ENCODE measurements around the gene ZFYVE19.

Gene ZFYVE19

DNA sequence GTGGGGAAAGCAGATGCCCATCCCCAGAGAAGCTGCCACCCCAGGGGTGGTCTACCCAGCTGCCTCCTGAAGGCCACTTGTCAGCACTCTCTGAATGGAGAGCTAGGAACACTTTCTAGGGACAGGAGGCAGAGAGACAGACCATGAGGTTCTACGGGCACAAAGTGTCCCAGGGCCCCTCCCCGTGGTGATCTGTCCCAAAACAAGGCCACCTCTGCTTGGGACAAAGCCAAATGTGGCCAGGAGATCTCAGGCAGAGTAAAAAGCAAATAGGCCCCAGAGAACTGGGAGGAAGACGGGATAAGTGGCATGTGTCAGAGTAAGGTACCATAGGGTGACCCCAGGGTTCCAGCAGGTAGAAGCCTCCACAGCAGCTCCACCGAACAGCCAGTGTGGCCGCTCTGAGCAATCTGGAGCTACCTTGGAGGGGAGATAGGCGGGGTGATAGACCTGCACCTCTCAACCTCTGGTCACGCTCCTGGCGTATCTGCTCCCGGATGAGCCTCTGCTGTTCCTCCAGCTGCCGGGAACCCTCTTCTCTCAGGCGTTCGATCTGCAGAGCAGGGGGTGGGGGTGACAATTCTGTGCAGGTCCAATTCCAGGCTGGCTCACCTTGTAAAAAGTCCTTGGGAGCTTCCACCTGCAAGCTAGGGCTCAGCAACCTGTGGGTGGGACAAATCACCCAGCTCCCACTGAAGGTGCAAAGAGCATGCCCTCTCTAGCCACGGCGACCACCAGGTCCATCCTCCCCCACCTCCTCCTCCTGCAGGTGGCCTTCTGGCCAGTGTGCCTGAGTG lies 31.0 kb upstream of the ZFYVE19 start:
- no peak for DNase-seq (ENCODE audit: low read depth)

GRCh38 chr15:40776537-40777141 lies 30.2 kb upstream of the ZFYVE19 start:
- no peak for DNase-seq (ENCODE audit: low read depth)

DNA sequence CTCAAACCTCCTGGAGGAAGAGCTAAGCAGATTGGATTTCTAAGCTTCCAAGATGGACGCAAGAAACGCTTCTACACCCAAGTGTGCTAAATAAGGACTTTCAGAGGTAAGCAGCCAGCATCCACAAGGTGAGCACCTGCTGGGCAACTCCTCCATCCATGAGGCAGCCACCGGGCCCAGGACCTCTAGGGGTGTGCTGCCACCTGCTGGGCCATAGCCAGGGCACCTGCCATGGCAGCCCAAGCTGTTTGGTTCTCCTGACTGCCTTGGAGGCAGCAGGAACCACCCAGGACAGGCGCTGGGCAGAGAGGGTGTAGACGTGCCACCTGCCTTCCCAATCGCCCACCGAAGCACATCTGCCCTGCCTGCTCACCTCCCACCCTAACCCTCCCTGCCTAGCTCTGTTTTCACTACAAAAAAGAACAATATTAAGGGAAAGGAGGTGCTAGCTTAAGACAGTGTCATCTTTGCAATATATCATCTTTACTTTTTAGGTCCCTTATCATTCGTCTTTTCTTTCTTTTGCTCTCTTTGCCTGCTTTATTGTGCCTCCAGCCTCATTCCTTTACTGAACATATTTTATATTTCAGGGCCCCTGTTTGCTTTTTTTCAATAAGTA lies 24.2 kb upstream of the ZFYVE19 start:
- DNase-seq (ENCODE audit: low read depth) = no peak

DNA sequence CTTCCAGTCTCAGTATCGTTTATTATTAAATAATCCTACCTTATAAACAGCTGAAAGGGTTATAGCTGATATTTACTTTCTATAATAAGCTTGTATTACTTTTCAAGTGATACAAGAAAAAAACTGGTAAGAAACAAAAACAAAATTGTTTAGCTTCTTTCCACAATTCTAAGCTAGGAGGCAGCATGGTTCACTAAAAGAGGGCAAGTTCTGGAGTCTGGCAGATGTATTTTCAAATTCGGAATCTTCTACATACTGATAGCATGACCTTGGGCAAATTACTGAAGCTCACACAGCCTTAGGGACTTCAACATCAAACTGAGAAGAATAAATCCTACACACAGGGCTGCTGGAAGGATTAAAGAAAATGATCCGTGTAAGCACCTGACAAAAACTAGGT lies 21.7 kb upstream of the ZFYVE19 start:
- DNase-seq (ENCODE audit: low read depth) = no peak

- no peak for DNase-seq (ENCODE audit: low read depth)
These were observed 21.1 kb upstream of the ZFYVE19 start for GRCh38 chr15:40785814-40786213.

DNA sequence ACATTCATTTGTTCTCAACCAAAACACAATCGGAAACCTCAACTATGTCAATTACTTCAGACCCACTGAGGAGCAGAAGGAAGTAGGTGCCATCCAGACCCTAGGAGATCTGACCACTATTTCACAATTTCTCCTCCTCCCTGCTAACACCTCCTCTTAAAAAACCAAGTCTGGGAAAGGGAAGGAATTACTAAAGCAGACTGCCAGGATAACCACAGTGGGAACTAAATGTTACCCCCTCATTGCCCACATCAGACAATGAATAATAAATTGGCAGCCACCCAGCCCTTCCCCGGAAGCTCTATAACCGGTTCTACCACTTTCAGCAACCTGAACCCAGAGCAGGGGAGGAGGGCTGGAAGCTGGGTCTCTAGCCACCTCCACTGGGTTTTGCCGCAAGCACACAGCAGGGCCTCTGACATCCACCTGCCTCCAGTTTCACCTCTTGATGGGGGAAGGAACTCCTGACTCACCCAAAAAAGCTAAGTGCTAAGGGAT lies 19.5 kb upstream of the ZFYVE19 start:
- DNase-seq (ENCODE audit: low read depth) = no peak

DNA sequence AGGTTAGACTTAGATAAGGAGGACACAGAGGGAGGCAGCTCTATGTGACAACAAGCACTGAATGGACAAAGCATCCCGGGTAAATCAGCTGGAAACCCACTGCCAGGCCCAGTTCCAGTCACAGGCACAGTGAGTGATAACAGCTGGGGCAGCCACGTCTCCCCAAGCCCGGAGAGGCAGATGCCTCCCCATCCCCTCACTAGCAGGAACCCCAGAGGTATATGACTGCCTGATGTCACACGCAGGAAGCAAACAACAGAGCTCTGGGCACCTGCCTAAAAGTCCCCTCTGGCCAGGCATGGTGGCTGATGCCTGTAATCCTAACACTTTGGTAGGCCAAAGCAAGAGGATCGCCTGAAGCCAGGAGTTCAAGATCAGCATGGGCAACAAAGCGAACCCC lies 18.9 kb upstream of the ZFYVE19 start:
- DNase-seq (ENCODE audit: low read depth) = no peak

GRCh38 chr15:40789119-40789518 lies 17.8 kb upstream of the ZFYVE19 start:
- no peak for DNase-seq (ENCODE audit: low read depth)

DNA sequence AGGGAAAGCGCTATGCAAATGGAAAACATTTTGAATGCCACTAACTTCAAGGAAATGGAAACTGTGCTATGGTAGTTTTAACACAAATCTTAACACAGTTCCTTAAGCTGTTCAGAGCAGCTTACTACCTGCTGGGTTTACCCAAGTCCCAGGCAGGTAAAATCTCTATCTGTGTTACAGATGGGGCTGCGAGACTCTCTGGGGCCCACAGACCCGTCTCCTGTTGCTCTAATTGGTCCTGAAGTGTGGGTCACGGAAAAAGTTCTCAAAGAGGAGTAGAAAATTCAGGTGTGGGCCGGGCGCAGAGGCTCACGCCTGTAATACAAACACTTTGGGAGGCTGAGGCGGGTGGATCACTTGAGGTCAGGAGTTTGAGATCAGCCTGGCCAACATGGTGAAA lies 16.9 kb upstream of the ZFYVE19 start:
- DNase-seq (ENCODE audit: low read depth) = no peak

GRCh38 chr15:40790718-40791117 lies 16.2 kb upstream of the ZFYVE19 start:
- DNase-seq (ENCODE audit: low read depth) = no peak

GRCh38 chr15:40792394-40792793 lies 14.5 kb upstream of the ZFYVE19 start:
- DNase-seq (ENCODE audit: low read depth) = no peak

GRCh38 chr15:40793216-40793989 lies 13.5 kb upstream of the ZFYVE19 start:
- DNase-seq (ENCODE audit: low read depth) = peak; percentile 90

- no peak for DNase-seq (ENCODE audit: low read depth)
These were observed 10.8 kb upstream of the ZFYVE19 start for GRCh38 chr15:40796041-40796440.

DNA sequence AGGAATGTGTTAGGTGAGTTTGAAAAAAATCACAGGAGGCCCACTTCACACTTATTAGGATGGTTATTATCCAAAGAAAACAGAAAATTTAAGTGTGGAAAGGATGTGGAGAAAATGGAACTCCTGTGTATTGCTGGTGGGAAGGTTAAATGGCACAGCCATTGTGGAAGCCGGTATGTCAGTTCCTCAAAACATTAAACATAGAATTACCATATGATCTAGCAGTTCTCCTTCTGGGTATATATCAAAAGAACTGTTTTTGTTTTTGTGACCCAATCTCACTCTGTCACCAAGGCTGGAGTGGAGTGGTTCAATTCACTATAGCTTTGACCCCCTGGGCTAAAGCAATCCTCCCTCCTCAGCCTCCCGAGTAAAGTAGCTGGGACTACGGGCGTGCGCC lies 10.4 kb upstream of the ZFYVE19 start:
- DNase-seq (ENCODE audit: low read depth) = no peak

DNA sequence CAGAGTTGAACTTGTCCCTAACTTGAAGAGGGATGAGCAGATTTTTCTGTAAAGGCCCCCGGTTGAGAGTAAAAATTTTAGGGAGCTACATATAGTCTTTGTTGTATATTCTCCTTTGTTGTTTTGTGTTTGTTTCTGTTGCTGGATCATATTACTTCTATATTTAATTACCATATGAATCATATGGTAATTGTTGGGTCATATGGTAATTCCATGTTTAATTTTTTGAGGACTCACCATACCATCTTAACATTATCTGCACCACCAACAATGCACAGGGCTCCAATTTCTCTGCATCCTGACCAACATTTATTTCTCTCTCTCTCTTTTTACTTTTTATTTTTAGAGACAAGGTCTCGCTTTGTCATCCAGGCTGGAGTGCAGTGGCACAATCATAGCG lies 7.4 kb upstream of the ZFYVE19 start:
- DNase-seq (ENCODE audit: low read depth) = no peak

GRCh38 chr15:40803076-40803475 lies 3.8 kb upstream of the ZFYVE19 start:
- DNase-seq (ENCODE audit: low read depth) = no peak

DNA sequence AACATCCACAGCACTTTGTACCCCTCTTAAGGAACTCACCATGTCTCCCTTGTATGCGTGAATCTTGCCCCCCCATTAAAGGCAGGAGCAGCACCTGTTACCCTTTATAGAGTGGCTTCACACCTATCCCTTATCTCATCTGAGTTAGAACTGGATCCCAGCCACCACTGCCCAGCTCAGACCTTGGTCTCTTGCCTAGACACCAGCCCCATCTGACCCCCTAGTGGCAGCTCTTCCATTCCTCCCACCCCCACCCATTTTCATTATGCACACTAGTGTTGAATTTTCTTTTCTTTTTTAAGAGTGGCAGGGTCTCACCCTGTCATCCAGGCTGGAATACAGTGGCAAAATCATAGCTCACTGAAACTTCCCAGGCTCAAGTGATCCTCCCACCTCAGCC lies 3.2 kb upstream of the ZFYVE19 start:
- no peak for DNase-seq (ENCODE audit: low read depth)

GRCh38 chr15:40806672-40807027 lies 239 bp upstream of the ZFYVE19 start:
- DNase-seq (ENCODE audit: low read depth) = no peak

- no peak for DNase-seq (ENCODE audit: low read depth)
These were observed 1.1 kb downstream of the ZFYVE19 start for GRCh38 chr15:40807888-40808461.

DNA sequence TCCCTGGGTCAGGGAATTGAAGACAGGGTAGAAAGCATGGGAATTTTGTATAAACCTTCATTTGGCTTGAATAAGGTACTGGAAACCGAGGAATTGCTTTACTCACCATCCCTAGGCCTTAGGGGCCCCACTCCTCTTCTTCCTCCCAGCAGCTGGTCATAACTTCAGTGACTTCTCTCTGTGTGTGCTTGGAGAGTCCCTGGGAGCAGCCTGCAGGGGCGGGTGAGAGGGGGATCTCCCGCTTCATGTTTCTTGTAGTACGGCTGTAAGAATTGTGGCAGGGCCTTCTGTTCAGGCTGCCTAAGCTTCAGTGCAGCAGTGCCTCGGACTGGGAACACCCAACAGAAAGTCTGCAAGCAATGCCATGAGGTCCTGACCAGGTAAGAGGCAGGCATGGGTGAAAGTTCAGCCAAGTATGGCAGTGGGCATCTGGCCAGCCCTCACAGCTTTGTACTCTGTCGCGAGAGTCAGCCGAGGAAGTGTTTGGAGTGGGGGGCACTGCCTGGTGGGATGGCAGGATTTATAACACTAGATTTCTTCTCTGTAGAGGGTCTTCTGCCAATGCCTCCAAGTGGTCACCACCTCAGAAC lies 2.1 kb downstream of the ZFYVE19 start:
- no peak for DNase-seq (ENCODE audit: low read depth)

DNA sequence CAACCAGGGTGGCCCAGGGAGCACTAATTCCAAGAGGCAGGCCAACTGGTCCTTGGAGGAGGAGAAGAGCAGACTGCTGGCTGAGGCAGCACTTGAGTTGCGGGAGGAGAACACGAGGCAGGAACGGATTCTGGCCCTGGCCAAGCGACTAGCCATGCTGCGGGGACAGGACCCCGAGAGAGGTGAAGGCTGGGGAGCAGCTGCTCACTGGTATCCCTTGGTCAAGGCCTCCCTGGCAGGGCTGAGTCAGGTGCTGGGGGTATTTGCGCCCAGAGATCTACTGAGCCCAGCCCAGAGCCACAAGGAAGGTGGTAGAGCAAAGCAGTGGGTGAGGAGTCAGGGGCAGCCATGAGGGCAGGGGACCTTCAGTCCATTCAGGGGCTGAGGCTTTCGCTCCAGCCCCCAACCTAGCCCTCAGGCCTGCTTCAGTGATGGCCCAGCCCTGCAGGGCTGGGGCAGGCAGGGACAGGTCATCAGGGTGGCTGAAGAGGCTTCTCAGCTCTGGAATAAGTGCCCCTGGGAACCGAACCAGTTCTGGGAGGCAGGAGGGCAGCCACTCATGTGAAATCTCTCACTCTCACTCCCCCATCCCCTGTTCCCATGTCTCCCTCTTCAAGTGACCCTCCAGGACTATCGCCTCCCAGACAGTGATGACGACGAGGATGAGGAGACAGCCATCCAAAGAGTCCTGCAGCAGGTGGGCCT lies 6.0 kb downstream of the ZFYVE19 start:
- no peak for DNase-seq (ENCODE audit: low read depth)

Measured in HS-5 (cell line).